ENCODE measurements around the gene ZMIZ2. TPM values are rescaled to one million over a fixed set of nuclear protein-coding genes. Genes with fewer than 3 reads are reported as not detected.
"Not testable (repeated sequence)": the region's sequence is repeated elsewhere in the genome, so short reads cannot be mapped to it uniquely, and the experiment has no call there.

Gene ZMIZ2
- total RNA-seq, 1 donor from 2014 or later = 49.0 TPM

DNA sequence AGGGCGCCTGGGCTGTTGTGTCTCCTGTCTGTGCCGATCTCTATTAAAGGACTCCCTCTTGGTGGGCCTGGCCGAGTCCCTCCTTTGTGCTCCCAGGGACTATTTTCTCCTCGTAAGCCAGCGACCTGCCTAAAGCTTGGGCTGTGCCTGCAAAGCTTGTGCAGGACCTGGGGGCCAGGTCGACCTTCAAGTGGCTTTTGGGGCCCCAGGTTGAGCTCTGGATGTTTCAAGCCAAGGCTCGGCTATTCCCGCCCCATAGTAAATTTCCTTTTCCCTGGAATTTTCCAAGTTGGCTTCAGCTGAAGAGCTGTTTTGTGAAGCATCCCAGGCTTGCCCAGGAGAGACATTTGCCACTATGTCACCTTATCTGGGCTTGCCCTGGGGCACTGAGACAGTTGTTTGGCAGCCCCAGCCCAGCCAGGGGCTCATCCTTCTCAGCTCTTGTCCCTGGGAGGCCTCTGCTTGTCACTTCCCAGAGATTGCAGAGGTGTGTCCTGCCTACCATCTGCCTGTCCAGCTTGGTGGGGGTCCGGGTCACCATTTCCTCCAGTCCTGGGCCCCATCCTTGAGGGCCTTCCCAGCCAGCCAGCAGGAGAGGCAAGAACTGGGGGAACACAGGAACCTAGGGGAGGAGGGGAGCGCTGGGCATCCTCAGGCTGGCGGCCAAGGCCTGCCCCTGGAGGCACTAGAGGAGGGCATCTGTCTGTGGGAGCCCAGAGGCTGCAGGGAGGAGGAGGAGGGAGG lies 20.2 kb downstream of the ZMIZ2 start:
- no peak for DNase-seq (ENCODE audit: extremely low read depth, low read depth, low spot score)

DNA sequence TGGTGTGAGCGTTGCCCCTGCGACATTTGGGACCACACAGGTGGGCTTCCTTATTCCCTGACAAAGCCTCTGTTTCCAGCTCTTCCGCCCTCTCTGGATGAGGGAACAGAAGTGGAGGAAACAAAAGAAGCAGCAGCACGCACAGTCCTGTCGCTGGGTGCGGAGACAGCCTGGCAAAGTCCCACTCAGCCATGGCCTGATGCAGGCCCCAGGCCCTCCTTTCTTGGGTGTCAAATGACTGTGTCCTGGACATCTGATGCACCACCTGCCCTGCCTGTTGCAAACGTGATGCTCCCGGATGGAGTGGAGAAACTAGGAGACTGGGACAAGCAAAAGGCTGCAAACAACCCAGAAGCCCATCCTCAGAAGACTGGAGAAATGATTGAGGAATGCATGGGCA lies 20.7 kb downstream of the ZMIZ2 start:
- no peak for DNase-seq (ENCODE audit: extremely low read depth, low read depth, low spot score)

DNA sequence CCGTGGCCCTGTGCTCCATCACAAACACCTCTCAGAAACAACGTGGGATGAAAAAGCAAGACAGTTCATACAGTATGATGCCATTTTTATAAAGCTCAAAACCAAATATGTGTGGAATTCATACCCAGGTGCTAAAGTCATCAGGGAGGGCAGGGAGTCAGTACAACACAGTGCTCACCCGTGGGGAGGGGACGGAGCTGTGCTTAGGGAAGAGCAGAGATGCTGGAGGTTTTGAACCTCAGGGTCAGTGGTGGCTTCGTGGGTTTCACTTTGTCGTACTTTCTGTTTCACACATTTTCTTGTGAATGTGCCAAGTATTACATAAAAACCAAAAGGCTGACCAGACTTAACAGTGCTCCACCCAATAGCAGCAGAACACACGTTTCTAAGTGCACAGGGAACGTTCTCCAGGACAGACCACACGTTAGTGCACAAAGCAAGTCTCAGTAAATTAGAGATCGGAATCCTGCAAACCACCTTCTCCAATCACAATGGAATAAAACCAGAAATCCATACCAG lies 21.2 kb downstream of the ZMIZ2 start:
- no peak for DNase-seq (ENCODE audit: extremely low read depth, low read depth, low spot score)

DNA sequence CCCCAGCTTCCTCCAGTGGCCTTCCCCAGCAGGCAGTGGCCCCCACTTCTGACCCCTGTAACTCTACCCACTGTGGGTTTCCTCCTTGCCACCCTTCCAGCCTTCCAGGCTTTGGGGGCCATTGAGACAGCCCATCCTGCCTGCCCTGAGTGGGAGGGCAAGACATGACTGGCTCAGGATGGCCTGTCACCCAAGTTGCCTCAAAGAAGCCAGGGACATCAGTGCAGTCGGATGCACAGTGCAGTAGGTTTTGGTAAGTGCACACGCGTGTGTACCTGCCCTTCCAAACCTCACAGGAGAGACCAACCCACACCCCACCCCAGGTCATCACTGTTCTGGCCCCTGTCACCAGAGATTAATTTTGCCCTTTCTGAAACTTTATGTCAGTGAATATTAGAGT lies 22.7 kb downstream of the ZMIZ2 start:
- no peak for DNase-seq (ENCODE audit: extremely low read depth, low read depth, low spot score)

DNA sequence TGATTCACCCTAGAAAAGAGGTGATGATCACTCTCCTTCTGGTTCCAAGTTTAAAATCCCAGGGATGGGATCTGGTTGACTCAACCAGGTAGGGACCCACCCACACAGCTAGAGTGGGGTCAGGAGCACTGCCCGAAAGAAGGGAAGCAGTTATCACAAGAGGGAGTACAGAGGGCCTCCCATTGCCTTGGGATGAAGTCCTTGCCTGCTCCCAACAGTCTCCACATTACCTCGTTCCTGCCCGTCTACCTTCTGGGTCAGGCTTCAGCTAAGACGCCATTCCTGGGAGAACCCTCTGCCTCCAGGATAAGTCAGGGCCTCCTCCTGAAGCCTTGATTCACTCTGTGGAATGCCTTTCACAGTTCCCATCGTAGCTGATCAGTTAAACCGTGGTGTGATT lies 23.8 kb downstream of the ZMIZ2 start:
- DNase-seq (ENCODE audit: extremely low read depth, low read depth, low spot score) = no peak

DNA sequence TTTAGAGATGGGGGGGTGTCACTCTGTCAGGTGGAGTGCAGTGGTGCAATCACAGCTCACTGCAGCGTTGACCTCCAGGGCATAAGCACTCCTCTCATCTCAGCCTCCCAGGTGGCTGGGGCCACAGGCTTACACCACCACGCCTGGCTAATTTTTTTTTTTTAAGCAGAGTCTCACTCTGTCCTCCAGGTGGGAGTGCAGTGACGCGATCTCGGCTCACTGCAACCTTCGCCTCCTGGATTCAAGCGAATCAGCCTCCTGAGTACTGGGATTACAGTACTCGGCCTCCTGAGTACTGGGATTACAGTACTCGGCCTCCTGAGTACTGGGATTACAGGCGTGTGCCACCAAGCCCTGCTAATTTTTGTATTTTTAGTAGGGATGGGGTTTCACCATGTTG lies 24.2 kb downstream of the ZMIZ2 start:
- DNase-seq (ENCODE audit: extremely low read depth, low read depth, low spot score) = no peak

DNA sequence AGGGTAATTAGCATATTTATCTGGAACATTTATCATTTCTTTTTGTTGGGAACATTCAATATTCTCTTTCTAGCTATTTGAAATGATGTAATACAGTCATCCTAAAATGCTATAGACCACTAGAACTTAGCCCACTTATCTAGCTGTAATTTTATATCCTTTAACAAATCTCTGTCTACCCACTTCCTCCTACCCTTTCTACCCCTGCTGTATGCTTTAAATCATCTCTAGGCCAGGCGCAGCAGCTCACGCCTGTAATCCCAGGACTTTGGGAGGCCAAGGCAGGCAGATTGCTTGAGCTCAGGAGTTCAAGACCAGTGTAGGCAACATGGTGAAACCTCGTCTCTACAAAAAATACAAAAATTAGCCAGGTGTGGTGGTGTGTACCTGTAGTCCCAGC lies 25.8 kb downstream of the ZMIZ2 start:
- DNase-seq (ENCODE audit: extremely low read depth, low read depth, low spot score) = not testable (repeated sequence)

DNA sequence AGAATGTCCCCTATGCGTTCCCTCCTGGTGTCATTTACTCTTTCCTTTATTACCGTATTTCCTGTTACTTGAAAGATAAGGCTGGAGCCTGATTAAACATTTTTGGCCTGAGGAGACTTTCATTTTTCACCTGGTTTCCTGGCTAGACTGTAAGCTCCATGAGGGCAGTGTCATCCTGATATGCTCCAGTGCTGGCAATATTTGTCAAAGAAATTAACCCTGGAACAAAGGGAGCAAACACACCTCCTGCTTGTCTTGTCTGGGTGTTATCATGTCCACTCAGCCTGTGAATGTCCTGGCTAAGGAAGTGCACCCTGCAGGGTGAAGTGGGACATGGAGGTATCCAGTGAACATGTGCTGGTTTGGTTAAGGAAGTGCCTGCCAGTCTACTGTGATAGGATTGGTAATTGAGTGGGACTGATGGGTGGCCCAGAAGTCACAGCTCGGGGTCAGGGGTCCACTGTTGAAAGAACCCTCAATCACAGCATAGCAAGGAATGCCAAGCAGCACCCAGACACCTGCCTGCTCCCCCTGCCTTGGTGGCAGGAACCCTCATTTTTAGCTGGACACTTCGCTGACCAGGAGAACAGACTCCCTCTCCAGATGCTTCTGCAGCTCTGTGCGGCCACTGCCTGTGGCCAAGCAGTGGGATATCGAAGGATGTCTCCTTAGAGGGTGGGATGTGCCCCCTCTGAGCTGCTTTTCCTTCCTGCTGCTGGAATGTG lies 26.9 kb downstream of the ZMIZ2 start:
- no peak for DNase-seq (ENCODE audit: extremely low read depth, low read depth, low spot score)

DNA sequence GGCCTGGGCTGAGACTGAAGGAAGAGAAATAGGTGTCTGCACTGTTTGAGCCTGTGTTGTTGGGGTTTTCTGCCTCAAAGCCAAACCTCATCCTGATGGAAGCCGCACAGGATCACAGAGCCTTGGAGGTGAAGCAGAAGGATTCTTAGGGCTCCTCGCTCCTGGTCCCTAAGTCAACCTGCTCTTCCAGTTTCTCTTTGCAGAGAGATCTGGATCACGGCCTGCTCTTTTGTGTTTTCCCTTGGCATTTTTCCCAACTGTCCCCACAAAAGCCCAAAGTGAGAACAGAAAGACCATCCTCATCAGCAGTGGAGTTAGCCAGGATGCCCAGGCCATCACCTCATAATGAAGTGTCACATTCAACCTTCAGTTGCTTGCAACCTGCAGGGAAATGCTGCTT lies 27.6 kb downstream of the ZMIZ2 start:
- DNase-seq (ENCODE audit: extremely low read depth, low read depth, low spot score) = no peak

DNA sequence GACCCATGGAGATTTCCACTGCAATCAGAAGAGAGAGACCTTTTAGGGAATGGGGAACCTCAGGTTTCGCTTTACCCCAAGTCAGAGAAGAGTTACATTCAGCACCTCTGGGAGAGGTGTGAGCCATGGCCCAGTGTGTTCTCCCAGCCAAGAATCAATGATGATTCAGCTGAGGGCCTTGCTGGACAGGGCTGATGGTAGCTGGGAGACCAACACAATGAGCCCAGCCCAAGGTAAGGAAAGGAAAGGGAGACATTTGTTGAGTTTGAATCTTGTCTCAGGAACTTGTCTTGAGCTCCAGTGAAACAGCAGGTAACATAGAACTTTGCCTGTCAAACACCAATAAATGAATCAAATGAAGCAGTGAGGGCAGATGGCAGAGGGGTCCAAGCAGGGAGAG lies 33.8 kb downstream of the ZMIZ2 start:
- no peak for DNase-seq (ENCODE audit: extremely low read depth, low read depth, low spot score)

DNA sequence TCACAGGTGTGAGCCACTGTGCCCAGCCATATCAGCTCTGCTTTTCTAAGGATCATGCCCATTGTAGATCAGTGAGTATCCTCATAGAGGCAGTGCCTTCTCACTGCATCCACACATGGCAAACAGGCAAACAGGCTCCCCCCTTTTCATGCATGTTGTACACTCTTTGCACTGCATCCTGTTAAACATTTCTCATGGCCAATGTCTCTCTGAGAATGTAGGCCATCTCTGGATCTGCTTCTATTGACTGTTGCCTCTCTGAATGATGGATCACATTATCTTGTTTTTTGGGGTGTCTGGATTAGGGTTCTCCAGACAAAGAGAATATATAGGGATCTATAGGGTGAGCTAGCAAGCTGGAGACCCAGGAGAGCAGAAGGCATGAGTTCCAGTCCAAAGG lies 34.8 kb downstream of the ZMIZ2 start:
- no peak for DNase-seq (ENCODE audit: extremely low read depth, low read depth, low spot score)

DNA sequence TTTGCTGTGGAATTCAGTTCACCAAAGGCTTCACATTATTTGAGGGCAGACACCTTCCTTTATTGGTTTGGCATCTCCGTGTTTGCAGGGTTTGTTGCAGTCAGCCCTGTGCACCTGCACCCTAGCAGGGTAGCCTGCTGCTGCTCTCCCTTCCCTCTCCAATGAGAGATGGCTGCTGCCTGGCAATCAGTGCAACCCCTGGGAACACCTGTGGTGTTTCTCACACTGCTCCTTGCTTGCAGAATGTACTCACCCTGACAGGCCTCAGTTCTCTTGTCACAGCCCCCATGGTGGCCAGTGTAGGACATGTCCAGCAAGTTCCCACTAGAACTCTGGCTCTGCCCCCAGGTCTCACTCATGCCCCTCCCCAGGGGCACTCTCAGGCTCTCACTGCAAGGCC lies 35.7 kb downstream of the ZMIZ2 start:
- DNase-seq (ENCODE audit: extremely low read depth, low read depth, low spot score) = no peak

DNA sequence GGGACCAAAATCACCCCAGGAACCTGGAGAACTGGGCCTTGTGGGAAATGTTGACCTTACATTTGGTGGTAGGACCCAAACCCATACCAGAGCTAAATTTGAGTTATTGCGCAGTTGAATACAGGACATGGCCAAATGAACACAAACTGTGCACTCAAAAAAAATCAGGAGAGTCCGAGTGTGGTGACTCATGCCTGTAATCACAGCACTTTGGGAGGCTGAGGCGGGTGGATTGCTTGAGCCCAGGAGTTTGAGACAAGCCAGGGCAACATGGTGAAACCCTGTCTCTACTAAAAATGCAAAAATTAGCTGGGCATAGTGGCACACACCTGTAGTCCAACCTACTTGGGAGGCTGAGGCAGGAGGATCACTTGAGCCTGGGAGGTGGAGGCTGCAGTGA lies 36.6 kb downstream of the ZMIZ2 start:
- not testable (repeated sequence) for DNase-seq (ENCODE audit: extremely low read depth, low read depth, low spot score)

DNA sequence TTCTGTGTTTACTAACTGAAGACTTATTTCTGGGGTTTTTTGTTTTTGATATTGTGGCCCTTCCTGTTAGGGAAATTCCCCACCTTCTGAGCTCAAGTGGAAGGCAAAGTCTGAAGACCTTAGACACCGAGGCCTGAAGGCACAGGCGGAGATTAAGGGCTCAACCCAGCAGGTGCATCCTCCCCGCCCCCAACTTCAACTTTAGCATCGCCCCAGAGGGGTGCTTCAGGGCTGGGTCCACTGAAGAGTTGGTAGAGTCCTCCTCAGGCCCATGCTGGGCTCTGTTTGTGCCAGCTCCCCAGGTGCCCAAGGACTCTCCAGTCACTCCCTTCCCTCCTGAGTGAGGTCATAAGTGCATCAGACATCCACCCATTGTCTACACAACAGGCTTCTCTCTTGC lies 38.4 kb downstream of the ZMIZ2 start:
- DNase-seq (ENCODE audit: extremely low read depth, low read depth, low spot score) = no peak

DNA sequence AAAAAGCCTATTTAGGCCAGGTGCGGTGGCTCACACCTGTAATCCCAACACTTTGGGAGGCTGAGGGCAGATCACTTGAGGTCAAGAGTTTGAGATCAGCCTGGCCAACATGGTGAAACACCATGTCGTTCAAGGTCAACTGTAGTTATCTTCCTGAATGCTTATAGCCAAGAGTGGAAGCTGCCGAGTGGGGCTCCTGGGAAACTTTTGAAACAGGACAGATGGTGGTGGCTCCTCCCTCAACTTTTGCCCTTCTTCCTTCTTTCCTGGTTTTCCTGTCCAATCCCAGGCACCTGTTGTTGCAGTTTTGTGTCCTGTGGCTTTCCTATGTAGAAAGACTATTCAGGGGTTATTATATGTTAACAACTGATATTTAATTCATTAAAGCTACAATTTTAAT lies 39.1 kb downstream of the ZMIZ2 start:
- no peak for DNase-seq (ENCODE audit: extremely low read depth, low read depth, low spot score)

DNA sequence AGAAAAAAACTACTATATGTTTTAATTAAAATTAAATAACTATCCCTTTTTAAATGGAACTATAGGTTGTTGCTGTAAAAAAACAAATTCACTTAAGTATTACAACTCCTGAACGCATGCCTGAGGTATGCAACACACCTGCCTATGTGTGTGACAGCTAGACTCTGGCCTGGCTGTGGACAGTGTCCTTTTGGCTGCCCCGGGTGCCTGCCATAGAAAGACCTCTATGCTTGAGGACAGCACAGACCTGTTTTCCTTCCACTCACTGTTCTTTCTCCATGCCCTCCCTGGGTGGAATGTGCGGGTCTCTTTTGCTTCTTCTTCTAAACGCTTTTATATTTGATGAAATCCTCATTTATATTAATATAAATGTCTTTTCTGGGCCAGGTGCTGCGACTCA lies 41.3 kb downstream of the ZMIZ2 start:
- no peak for DNase-seq (ENCODE audit: extremely low read depth, low read depth, low spot score)

DNA sequence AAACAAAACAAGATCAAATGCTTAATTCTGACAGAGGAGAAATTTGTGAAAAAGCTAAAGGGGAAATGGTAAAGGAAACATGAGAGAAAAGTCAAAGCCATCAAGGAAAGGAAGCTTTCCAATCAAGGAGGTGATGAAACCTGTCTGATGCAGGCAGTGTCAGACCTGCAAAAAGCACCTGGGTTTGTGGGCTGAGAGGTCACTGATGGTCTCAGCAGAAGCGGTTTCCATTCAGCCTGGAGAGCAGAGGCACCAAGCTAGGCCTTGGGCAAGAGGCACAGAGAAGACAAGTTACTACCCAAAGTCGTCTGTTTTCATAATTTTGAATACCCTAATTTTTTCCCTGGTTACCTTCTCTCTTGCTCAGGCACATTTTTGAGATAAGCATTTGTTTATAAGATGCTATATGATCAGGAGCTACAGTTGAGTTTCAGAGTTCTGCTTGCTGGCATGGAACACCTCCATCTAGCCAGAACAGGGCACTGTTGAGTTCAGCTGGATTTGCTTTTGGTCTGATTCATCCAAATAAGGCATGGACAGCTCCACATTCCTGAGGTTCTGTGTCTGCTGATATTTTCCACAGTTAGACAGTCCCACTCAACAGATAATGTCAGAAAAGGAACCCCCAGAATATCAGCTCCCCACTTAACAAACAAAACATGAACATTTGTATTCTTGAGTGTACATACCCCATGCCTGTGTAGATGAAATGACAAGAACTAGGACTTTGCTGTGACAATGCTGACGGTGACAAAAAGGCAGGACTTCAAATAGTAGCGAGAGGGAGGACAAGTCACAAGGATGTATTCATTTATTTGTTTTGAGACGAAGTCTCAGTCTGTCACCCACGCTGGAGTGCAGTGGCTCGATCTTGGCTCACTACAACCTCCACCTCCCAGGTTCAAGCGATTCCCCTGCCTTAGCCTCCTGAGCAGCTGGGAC lies 42.9 kb downstream of the ZMIZ2 start:
- no peak for DNase-seq (ENCODE audit: extremely low read depth, low read depth, low spot score)

DNA sequence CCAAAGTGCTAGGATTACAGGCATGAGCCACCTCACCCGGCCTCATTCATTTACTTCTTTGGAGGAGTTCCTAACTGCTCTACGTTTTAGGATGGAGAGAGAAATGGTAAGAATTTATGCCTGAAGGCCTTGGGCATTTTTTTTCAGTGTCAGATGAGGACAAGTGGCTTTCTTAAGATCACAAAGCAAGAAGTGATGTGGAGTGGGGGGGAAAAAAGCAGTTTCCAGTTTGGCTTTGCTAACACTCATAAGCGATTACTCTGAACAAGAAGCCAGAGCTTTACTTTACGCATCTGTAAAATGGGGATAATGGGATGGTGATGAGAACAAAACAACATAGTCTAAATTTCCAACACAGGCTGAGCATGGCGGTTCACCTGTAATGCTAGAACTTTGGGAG lies 45.3 kb downstream of the ZMIZ2 start:
- DNase-seq (ENCODE audit: extremely low read depth, low read depth, low spot score) = no peak

DNA sequence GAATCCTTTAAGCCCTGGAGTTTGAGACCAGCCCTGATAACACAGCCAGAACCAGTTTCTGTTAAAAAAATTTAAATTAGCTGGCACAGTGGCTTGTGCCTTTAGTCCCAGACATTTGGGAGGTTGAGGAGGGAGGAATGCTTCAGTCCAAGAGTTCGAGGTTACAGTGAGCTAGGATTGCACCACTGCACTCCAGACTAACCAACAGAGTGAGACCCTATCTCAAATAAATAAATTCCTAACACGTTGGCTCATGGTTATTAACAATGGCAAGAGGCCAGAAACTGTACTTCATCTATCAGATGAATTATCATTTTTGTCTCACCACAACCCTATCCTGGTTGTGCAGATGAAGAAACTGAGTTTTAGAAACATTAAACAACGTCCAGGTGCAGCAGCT lies 45.7 kb downstream of the ZMIZ2 start:
- DNase-seq (ENCODE audit: extremely low read depth, low read depth, low spot score) = no peak

DNA sequence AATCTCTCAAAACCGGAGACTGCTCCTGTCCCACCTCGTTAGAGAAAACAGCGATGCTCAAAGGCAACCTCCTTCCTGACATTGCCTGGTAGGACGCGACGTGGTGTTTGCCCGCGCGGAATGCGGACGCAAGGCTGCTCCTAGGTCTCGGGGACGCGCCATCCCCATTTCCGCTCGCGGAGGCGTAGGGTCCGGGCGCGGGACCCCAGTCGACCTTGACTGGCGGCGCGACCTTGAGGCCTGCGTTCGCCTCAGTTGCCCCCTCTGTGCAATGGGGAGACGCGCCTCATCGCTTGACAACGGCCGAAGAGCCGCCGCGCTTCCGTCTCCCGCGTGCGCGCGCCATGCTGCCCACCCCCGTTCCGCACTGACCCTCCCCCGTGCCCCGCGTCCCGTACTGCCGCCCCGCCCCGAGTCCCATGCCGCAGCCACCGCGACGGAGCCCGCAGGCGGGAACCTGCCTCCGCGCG lies 47.4 kb downstream of the ZMIZ2 start:
- no peak for DNase-seq (ENCODE audit: extremely low read depth, low read depth, low spot score)

Data from glomerular endothelial cell (primary cell).